Fibroblast of skin of left quadriceps (primary cell): ENCODE measurements around the gene BLVRB.
A peak's percentile ranks its signal among the peaks of the same experiment; 100 is the strongest.
"Not testable (repeated sequence)": the region's sequence is repeated elsewhere in the genome, so short reads cannot be mapped to it uniquely, and the experiment has no call there.

Experiments used
- DNase-seq, 2 experiments: peaks; one replicate each; pipeline ENCODE4 v3.0.0-alpha.2; 2013; ENCODE audit warnings: low read depth in 2 of 2

BLVRB gene

GRCh38 chr19:40450664-40451063 is 14.9 kb downstream of the BLVRB start:
- no peak for DNase-seq

DNA sequence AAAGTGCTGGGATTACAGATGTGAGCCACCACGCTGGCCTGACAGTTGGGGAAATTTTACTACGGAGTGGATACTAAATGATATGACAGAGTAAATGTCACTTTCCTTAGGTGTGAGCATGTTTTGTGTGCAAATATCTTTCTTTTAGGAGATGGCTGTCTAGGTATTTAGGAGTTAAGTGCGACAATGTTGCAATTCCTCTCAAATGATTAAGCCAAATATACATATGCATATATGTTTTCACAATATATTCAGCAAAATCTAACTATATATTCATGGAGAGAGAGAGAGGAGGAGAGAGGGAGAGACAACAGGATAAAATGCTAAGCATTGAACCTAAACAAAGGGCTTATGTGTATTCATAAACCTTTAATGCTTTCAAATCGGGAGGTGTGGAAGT is 16.0 kb downstream of the BLVRB start:
- no peak for DNase-seq

GRCh38 chr19:40446263-40446784 is 19.2 kb downstream of the BLVRB start:
- no peak for DNase-seq

DNA sequence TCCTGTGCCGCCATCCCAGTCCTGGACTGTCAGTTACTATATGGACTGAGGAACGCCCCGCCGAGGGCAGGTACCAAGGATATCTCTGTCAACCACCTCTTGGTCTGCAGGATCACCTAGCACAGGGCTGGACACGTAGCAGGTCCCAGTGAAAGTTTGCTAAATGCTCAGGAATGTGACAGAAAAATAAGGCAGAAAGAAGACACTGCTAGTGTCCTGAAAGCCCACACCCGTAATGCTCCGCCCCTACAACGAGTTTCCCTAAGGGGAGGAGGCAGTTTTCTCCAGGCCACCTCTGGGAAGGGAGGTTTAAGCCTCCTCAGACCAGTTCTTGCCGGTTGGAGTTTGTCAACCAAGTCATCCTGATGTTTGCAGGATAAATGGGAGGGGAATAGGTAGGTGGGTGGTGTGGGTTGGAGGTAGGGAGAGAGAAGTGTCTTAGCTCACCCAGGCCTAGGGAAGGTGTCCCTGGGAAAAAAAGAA is 19.7 kb downstream of the BLVRB start:
- DNase-seq = no peak

- no peak for DNase-seq
Measured at GRCh38 chr19:40444825-40445312, 20.7 kb downstream of the BLVRB start.

- DNase-seq = peak; percentile 90 to 91
Measured at GRCh38 chr19:40444000-40444824, 21.3 kb downstream of the BLVRB start, which contains the start of gene SERTAD3. Gene SERTAD3 (minus strand): TSS chr19:40444335. CDS start chr19:40442080, 2,255 bp downstream.

DNA sequence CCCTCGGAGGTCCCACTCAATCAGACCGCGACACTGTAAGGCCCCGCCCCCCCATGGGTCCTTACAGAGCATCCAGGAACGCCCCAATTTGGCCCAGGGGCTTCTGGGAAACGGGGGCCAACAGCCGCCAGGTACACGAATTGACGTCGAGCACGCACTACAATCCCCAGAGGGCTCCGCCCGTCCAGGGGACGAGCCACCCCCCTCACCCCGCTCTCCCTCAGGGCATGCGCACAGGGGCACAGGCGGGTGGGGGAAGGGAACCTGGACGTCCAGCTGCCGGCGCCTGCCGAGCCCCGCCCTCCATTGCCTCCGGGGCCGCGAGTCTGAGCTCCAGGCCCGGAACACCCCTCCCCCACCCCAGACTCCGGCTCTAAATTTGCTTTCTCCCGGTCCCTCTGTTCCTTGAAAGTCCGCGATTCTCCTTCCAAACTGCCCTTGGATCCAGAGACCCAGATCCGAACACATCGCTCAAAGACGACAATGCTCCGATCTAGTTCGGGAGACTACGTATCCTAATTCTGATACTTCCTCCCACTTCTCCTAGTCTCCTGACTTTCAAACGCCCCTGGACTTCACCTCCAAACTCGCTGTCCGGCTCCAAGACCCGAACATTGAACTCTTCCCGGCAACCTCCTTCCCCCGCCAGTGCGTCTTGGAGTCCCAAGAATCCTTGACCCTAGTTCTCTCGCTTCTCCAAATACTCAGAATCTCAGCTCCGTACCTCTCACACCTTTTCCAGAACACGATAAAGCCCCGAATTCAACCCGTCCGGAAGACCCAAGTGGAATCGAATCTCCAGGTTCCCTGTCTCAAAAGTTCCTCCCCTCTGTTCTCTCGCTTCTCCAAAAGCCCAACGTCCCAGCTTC is 22.2 kb downstream of the BLVRB start:
- DNase-seq = peak; percentile 100

DNA sequence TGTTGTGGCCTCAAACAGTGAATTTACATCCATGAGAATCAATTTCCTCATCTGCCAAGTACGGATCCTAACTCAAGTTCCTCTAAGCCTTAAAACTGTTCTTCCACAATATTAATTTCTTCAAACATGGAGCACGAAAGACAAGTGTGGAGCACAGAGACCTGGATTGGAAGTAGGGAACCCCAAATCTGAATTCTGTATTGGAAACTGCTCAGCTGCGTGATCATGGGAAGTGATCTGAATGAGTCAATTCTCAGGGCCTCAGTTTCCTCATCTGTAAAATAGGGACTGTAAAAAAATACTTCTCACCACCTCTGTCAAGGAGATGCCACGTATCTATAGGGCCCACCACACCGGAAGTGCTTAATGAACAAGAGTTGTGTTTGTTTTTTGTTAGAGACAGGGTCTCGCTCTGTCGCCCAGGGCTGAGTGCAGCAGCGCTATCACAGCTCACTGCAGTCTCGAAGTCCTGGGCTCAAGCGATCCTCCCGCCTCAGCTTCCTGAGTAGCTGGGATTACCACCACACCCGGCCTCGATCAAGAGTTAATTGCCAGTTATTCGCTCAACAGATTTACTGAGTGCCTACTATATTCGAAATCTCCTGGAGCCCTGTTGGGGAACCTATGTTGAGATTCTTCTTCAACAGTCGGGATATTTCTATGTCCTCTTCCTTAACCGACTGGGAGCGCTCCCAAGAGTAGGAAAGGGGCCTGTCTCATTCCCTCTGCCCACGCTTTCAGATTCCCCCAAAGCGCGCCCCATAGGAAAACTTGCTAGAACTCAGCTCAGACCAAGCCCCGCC is 23.0 kb downstream of the BLVRB start:
- DNase-seq = no peak

- DNase-seq = no peak
Measured at GRCh38 chr19:40441719-40442253, 23.8 kb downstream of the BLVRB start.

DNA sequence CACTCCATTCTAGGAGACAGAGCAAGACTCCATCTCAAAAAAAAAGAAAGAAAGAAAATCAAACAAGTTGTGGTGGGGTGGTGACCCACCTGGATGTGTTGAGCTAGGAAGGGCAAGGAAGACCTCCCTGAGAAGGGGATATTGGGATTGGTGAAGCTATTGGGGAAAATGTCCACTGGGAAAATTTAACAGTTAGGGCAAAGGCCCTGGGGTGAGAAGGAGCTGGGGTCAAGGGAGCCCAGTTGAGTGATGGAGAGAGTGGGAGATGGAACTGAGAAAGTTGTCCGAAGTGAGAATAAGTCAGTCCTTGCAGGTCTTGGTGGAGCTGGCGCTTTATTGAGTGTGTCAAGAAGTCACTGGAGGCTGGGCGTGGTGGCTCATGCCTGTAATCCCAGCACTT is 27.3 kb downstream of the BLVRB start:
- DNase-seq = no peak

- peak; percentile 82 to 83 for DNase-seq
Measured at GRCh38 chr19:40433391-40434216, 31.9 kb downstream of the BLVRB start.

DNA sequence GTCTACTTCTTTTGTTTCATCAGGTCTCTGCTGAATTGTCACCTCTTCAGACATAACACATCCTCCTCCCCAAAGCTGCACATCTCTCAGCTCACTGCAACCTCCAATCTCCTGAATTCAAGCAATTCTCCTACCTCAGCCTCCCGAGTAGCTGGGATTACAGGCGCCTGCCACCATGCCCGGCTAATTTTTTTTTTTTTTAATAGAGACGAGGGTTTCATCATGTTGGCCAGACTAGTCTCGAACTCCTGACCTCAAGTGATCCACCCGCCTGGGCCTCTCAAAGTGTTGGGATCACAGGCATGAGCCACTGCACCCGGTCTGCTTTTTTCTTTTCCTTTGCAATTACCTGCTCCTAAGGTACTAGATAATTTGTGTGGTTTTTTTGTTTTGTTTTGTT is 32.8 kb downstream of the BLVRB start:
- not testable (repeated sequence) for DNase-seq

- DNase-seq = no peak
Measured at GRCh38 chr19:40431698-40432097, 33.8 kb downstream of the BLVRB start.

DNA sequence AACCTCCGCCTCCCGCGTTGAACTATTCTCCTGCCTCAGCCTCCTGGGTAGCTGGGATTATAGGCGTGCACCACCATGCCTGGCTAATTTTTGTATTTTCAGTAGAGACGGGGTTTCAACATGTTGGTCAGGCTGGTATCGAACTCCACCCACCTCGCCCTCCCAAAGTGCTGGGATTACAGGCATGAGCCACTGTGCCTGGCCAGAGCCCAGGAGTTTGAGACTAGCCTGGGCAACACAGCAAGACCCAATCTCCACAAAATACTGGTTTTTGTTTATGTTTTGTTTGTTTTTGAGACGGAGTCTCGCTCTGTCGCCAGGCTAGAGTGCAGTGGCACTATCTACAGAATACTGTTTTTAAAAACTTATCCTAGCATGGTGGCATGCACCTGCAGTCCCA is 35.3 kb downstream of the BLVRB start:
- not testable (repeated sequence) for DNase-seq

- not testable (repeated sequence) for DNase-seq
Measured at GRCh38 chr19:40428197-40428596, 37.3 kb downstream of the BLVRB start.

DNA sequence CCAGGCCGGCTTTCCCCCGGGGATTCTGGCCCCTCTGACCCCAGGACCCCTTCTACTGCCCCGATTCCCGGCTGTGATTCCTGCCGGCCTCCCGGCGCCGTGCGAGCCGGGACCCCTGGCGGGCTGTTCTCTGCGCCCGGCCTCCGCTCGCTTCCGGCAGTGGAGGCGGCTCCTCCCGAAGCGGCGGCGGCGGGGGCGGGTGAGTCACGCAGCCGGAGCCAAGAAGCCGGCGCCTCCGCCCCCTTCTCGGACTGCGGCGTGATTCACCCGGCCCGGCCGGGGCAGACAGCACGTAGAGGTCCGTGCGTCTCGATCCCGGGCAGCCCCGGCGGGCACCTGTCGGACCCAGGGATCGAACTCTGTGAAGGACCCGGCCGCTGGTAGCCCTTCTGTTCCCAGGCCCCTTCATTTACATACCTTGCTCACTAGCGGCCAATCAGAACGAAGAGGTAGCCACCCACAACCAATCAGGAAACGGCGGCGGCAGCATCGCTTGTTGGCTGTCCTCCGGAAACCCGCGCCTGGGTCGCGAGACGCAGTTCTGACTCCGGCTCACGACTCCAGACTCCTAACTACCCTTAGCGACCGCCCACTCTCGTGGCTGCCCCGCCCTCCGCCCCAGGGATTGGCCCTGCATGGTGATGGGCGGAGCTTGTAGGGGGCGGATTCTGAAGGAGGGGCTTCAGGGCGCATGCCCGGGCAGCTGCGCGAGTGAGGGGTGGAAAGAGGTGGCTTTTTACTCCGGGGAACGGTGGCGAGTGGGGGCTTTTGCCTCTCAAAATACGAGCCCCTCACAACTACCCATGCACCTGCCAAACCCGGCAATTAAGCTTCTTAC is 39.9 kb downstream of the BLVRB start, which contains the start of gene SERTAD1:
Gene SERTAD1 (minus strand): TSS at position 543 of the 838 bp plus-strand sequence. CDS start 2,446 bp downstream, outside the sequence.
- DNase-seq = peak; percentile 98

DNA sequence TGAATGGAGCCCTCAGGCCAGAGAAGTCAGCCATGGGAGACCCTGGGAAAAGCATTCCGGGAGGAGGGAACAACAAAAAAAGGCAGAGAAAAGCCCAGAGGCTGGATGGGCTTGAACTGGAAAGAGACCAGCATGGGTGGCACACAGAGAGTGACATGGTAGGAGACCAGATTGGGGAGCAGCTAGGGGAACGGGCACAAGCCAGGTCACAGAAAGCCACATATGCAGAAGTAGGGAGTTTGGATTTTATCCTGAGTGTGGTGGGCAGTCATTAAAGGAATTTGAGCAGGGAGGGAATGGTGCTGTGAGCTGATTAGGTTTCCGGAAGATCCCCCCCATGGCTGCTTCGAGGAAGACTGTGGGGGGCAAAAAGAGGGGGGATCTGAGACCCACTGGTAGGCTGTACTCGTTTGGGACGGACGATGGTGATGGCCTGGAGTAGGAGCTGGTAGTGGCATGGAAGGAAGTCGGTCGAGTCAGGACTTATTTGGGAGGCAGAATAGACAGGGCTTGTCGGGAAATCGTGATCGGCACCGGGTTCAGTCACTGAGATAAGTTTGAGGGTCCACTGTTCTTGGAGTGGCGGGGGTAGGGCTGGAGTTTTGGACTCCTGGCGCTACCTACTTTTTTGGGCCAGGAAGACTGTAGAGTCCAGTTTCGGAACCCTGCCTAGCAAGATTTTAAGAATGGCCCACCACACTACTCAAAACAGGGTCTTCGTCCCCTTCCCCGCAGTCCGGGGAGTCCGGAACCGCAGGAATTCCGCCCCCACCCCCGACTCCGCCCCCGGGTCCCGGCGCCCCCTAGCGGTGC is 40.7 kb downstream of the BLVRB start:
- DNase-seq = no peak

- DNase-seq = no peak
Measured at GRCh38 chr19:40423938-40424337, 41.6 kb downstream of the BLVRB start.
